Measurements from ENCODE around the gene HOXA5.

HOXA5 gene

DNA sequence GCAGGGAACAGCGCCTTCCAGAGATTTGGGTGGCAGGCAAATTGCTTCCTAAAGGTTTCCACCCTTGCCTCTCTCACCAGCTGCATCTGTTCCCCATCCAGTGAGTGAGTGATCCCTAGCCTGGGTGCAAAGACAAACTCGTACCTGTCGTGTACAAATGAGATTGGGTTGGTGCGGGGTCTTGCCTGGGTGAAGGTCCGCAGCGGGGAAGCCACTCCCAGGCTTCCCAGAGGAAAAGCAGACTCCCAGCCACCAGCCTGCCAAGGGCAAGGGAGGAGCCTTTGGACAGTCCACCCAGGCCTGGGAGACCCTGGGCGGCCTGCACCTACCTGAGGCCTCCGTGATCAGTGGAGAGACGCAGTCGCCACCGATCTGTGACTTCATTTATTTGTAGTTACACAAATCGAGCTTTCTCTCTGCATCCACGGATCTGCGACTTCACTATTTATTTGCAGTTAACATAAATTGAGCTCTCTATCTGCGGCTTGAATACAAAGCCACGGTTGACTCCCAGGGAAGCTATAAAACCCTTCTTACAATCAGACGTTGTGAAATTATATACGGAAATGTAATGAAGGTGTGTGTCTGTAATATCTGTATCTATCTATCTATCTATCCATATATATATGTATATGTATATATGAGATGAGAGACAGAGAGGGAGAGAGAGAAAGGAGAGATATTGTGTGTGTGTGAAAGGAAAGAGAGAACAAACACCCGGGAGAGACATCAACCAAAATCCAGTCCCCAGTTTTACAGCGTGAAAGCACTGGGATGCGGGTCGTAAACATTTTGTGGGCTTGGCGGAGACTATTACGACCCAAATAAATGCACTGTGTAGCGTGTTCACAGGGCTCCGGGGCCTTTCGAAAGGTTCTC lies 16.0 kb upstream of the HOXA5 start:
- TF ChIP-seq, protein P1, sequence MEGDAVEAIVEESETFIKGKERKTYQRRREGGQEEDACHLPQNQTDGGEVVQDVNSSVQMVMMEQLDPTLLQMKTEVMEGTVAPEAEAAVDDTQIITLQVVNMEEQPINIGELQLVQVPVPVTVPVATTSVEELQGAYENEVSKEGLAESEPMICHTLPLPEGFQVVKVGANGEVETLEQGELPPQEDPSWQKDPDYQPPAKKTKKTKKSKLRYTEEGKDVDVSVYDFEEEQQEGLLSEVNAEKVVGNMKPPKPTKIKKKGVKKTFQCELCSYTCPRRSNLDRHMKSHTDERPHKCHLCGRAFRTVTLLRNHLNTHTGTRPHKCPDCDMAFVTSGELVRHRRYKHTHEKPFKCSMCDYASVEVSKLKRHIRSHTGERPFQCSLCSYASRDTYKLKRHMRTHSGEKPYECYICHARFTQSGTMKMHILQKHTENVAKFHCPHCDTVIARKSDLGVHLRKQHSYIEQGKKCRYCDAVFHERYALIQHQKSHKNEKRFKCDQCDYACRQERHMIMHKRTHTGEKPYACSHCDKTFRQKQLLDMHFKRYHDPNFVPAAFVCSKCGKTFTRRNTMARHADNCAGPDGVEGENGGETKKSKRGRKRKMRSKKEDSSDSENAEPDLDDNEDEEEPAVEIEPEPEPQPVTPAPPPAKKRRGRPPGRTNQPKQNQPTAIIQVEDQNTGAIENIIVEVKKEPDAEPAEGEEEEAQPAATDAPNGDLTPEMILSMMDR (IDR thresholded peaks at IDR 0.05; ENCODE audit: low read depth, low read length), result no peak
- no peak overlapping the region for H3K4me3 ChIP-seq (ENCODE audit: low read depth, low read length)

DNA sequence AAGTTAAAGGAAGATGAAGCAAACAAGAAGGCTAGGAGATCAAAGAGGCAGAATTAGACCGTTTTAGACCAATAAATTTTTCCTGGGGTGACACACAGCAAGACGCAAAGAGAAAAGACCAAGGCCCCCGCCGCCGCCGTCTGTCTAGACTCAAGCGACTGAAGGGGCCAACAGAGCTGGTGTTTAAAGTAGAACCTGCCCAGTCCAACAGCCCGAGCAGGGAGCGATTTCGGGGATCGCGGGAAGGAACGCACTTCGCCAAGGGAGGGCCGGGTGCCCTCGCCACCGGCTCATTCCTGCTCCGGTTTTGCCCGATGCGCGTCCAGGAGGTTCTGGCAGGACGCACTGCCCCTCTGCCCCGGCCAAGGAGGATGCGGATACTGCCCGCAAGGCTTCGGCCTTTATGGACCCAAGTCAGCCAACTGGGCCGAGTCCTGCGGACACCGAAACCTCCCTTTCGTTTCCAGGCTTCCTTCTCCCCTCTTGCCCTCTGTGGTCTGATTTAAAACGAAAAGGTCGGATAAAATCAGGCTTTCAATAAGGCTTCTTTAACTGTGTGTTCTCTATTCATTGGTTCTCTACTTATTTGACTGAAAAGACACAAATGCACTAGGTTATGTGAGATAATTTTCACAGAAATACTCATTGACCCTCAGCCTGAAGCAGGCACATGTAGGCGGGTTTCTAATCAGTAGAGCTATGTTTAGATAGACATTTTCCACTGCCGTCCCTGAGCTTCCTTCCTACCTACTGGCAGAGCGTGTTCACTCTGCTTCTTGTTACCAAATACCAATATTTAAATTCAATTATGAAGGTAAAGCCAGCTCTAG lies 15.2 kb upstream of the HOXA5 start:
- TF ChIP-seq, protein P1 (IDR thresholded peaks at IDR 0.05; ENCODE audit: low read depth, low read length), result no peak
- H3K4me3 ChIP-seq (ENCODE audit: low read depth, low read length), result no peak overlapping the region

GRCh38 chr7:27157702-27158431 lies 14.4 kb upstream of the HOXA5 start:
- TF ChIP-seq, protein P1 (IDR thresholded peaks at IDR 0.05; ENCODE audit: low read depth, low read length), result no peak
- no peak overlapping the region for H3K4me3 ChIP-seq (ENCODE audit: low read depth, low read length)

- TF ChIP-seq, protein P1 (IDR thresholded peaks at IDR 0.05; ENCODE audit: low read depth, low read length), result no peak
- H3K4me3 ChIP-seq (ENCODE audit: low read depth, low read length), result no peak overlapping the region; the same call in 1 of the 2 replicates
These were observed 13.6 kb upstream of the HOXA5 start for GRCh38 chr7:27156916-27157701.

GRCh38 chr7:27156508-27156898 lies 13.0 kb upstream of the HOXA5 start, which contains the start of gene HOXA7:
Gene HOXA7, minus strand, starts transcription at chr7:27156675. Its CDS starts 130 bp downstream, at chr7:27156545.
- TF ChIP-seq, protein P1 (IDR thresholded peaks at IDR 0.05; ENCODE audit: low read depth, low read length), result no peak
- H3K4me3 ChIP-seq (ENCODE audit: low read depth, low read length), result peak within 1 kb of the TSS; percentile 50

DNA sequence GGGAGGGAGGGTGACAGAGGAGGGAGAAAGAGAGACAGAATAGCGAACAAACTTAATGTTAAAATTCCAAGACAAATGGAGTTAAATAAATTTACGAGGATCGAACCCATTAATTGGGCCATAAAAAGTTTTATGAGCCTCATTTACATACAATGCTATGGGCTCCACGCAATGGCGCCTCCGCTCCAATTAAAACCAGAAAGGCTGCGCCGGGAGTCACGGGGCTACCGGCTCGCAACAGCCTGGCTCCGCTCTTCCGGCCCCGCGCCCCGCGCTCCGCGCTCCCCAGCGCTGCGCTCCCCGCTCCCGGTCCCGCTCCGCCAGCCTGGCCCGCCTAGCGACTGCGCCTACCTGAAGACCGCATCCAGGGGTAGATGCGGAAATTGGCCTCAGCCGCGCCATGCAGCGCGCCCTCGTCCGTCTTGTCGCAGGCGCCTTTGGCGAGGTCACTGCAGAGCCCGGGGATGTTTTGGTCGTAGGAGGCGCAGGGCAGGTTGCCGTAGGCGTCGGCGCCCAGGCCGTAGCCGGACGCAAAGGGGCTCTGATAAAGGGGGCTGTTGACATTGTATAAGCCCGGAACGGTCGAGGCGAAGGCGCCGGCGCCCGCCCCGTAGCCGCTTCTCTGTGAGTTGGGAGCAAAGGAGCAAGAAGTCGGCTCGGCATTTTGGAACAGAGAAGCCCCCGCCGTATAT lies 12.5 kb upstream of the HOXA5 start:
- peak overlapping the region; percentile 50 for H3K4me3 ChIP-seq (ENCODE audit: low read depth, low read length)
- TF ChIP-seq, protein P1 (IDR thresholded peaks at IDR 0.05; ENCODE audit: low read depth, low read length), result no peak

Data from WI38 (cell line).